Endothelial cell of umbilical vein (primary cell): ENCODE data around the gene FGF3. TPM values are rescaled to one million over a fixed set of nuclear protein-coding genes. Genes with fewer than 3 reads are reported as not detected.

Experiments
- BruUV-seq: library from RNA; stranded (reverse); fragments of 400-500 nt; replicated peaks from 2 replicates; lab custom pipeline; 2021; lab: Mats Ljungman, UMichigan
- CTCF ChIA-PET: fragments of 300-600, 350-600 bp; sonication (Branson Sonifier 250); formaldehyde crosslinking; loops from one replicate; lab custom pipeline; 2021; ENCODE audit warnings: antibody characterized with exemption, inconsistent platforms; lab: Charles Lee
- POLR2A ChIA-PET: fragments of 300-600, 350-600 bp; sonication (Branson Sonifier 250); formaldehyde crosslinking; loops from one replicate; lab custom pipeline; 2021; ENCODE audit warnings: antibody characterized with exemption, inconsistent platforms; lab: Charles Lee
- DNase-seq: peaks from one replicate; pipeline ENCODE4 v3.0.0-alpha.2; 2011; ENCODE audit warnings: low read depth, low spot score
- FAIRE-seq: peaks from 2 replicates; lab custom pipeline; 2011; peaks lifted over from hg19 to GRCh38; lab: Jason Lieb, UNC
- H2AFZ ChIP-seq: 2 replicates; pipeline ENCODE4 v1.6.0; 2012; ENCODE audit warnings: low read depth, low read length, control low read depth, inconsistent platforms
- H3K27ac ChIP-seq: 2 replicates; pipeline ENCODE4 v1.5.1; 2011; ENCODE audit warnings: low read depth, mild to moderate bottlenecking, control low read depth, low read length, moderate library complexity; ENCODE audit not compliant: insufficient read depth
- H3K27me3 ChIP-seq, 2 experiments: 2 replicates each; pipeline versions ENCODE4 v1.6.0 to v1.6.1; 2011; ENCODE audit warnings: low read length in 2 of 2, mixed read lengths in 1 of 2; ENCODE audit not compliant: control insufficient read depth in 2 of 2, insufficient read depth in 2 of 2
- H3K36me3 ChIP-seq, 2 experiments: 2 replicates in 1 of 2; 3 replicates in 1 of 2; pipeline ENCODE4 v1.5.1; 2011; ENCODE audit warnings: low read length in 2 of 2, mild to moderate bottlenecking in 1 of 2, moderate library complexity in 1 of 2; ENCODE audit not compliant: control insufficient read depth in 2 of 2, insufficient read depth in 2 of 2; ENCODE audit errors: extremely low read depth in 1 of 2
- H3K4me1 ChIP-seq: 3 replicates; pipeline ENCODE4 v1.5.1; 2011; ENCODE audit warnings: mild to moderate bottlenecking, low read length; ENCODE audit not compliant: control insufficient read depth, insufficient read depth; ENCODE audit errors: extremely low read depth
- H3K4me2 ChIP-seq: 2 replicates; pipeline ENCODE4 v1.6.1; 2011; ENCODE audit warnings: low read length, control low read depth, mixed read lengths; ENCODE audit not compliant: insufficient read depth
- H3K4me3 ChIP-seq, 3 experiments: fragments of 200-600 bp in 1 of 3; sonication (generic), shearing (Covaris generic) in 1 of 3; replicated peaks in 1 of 3; 2 replicates each; pipeline ENCODE4 v1.5.1; 2011 to 2016; ENCODE audit warnings: control low read depth in 3 of 3, low read length in 3 of 3, mild to moderate bottlenecking in 2 of 3, inconsistent platforms in 1 of 3, low read depth in 1 of 3, moderate library complexity in 1 of 3; ENCODE audit not compliant: insufficient read depth in 1 of 3
- H3K79me2 ChIP-seq: 2 replicates; pipeline ENCODE4 v1.6.0; 2012; ENCODE audit warnings: low read length, inconsistent platforms; ENCODE audit not compliant: control insufficient read depth, insufficient read depth
- H3K9ac ChIP-seq: replicated peaks from 2 replicates; pipeline ENCODE3; 2011; ENCODE audit warnings: low read length, control low read depth; ENCODE audit not compliant: insufficient read depth; ENCODE audit errors: extremely low read depth
- H3K9me1 ChIP-seq: replicated peaks from 3 replicates; pipeline ENCODE4 v1.6.0; 2011; ENCODE audit warnings: mild to moderate bottlenecking, low read length; ENCODE audit not compliant: control insufficient read depth, insufficient read depth; ENCODE audit errors: extremely low read depth
- H3K9me3 ChIP-seq: replicated peaks from 2 replicates; pipeline ENCODE4 v1.5.1; 2012; ENCODE audit warnings: low read length, inconsistent platforms; ENCODE audit not compliant: control insufficient read depth, insufficient read depth
- H4K20me1 ChIP-seq: replicated peaks from 2 replicates; pipeline ENCODE3; 2011; ENCODE audit warnings: mild to moderate bottlenecking, low read length; ENCODE audit not compliant: control insufficient read depth, insufficient read depth; ENCODE audit errors: extremely low read depth
- EZH2 ChIP-seq: IDR thresholded peaks from 2 replicates; pipeline ENCODE4 v1.6.1; 2012; ENCODE audit warnings: borderline replicate concordance, low read depth, mild to moderate bottlenecking, moderate library complexity, low read length, inconsistent platforms; ENCODE audit not compliant: severe bottlenecking
- FOS ChIP-seq: IDR thresholded peaks from 2 replicates; pipeline ENCODE4 v1.6.1; 2011; ENCODE audit warnings: mild to moderate bottlenecking, low read length, moderate library complexity, borderline replicate concordance; ENCODE audit not compliant: insufficient read depth
- GATA2 ChIP-seq: IDR thresholded peaks from 2 replicates; pipeline ENCODE4 v1.7.0; 2011; ENCODE audit warnings: low read depth, mild to moderate bottlenecking, moderate library complexity, mixed read lengths, low read length; ENCODE audit not compliant: insufficient read length, insufficient read depth
- JUN ChIP-seq: IDR thresholded peaks from 2 replicates; pipeline ENCODE4 v1.6.1; 2011; ENCODE audit warnings: borderline replicate concordance, low read depth; ENCODE audit not compliant: insufficient read length, insufficient read depth
- MYC ChIP-seq: IDR thresholded peaks from one replicate; pipeline ENCODE4 v1.6.1; 2011; ENCODE audit warnings: mild to moderate bottlenecking, low read depth, low read length
- POLR2A ChIP-seq: IDR thresholded peaks from 2 replicates; pipeline ENCODE4 v1.6.1; 2012; ENCODE audit warnings: low read depth, mild to moderate bottlenecking, control low read depth, low read length
- POLR2AphosphoS5 ChIP-seq: IDR thresholded peaks from 2 replicates; pipeline ENCODE4 v1.6.1; 2012; ENCODE audit warnings: low read depth, mild to moderate bottlenecking, control low read depth, low read length, moderate library complexity; ENCODE audit not compliant: insufficient read depth
- dilution Hi-C: fragments of 300-500 bp; cut with MboI; formaldehyde crosslinking; loops from one replicate; pipeline ENCODE4 v1.15.0; 2019; ENCODE audit warnings: low sequenced_read_pairs; ENCODE audit not compliant: extremely low pct_ligation_motif_present
- intact Hi-C: fragments of 100-400 bp; cut with micrococcal nuclease; formaldehyde crosslinking; loops from one replicate; pipeline ENCODE4 v1.10.0; 2022
- polyA plus RNA-seq, 4 experiments: library from polyadenylated mRNA; depleted of rRNA in 3 of 4; stranded (reverse) in 3 of 4; unstranded in 1 of 4; fragments of >200 nt; gene quantifications; 2 replicates each; pipeline versions ENCODE4 v1.2.1 to v1.2.3, GENCODE V29; 2011 to 2012; ENCODE audit warnings: missing spikeins in 1 of 4
- total RNA-seq: library from RNA; stranded (reverse); gene quantifications from 2 replicates; pipeline ENCODE4 v1.2.3, GENCODE V29; 2021
- TF ChIP-seq, protein P1 (sequence below), 2 donors: IDR thresholded peaks; 1 replicate in 1 of 2; 2 replicates in 1 of 2; pipeline ENCODE4 v1.5.1; 2011; ENCODE audit warnings: low read length in 2 of 2, mild to moderate bottlenecking in 2 of 2, moderate library complexity in 2 of 2, control low read depth in 1 of 2, inconsistent platforms in 1 of 2, low read depth in 1 of 2; ENCODE audit not compliant: insufficient read depth in 1 of 2; ENCODE audit errors: extremely low read depth in 1 of 2
- TF ChIP-seq, protein P2 (sequence below): IDR thresholded peaks from 2 replicates; pipeline ENCODE4 v1.6.1; 2011; ENCODE audit not compliant: insufficient read depth, insufficient read length

Gene FGF3
- total and polyA plus RNA-seq, 2 donors (not counting 3 experiments of a cell fraction or from before 2014, with no cell fraction given) = not detected

- Histone ChIP-seq H3K79me2 (no peaks in the 10 kb centered on the region), H3K4me1 (no peaks in the 10 kb centered on the region), H3K4me2 (no peak overlapping the region), H2AFZ (no peak overlapping the region), H3K27ac (no peak overlapping the region), H3K9me1 (no peaks in the 10 kb centered on the region), H3K4me3 (no peak overlapping the region), H3K9ac (no peak overlapping the region), H3K9me3 (no peaks in the 10 kb centered on the region), H4K20me1 (no peaks in the 10 kb centered on the region), H3K36me3 (no peaks in the 10 kb centered on the region), H3K27me3 (no peaks in the 10 kb centered on the region)
- ChIA-PET POLR2A (no interaction called here), CTCF (no interaction called here)
- FAIRE-seq = no peak
- BruUV-seq = no TSS peak
- intact Hi-C loops = no loop called here
- dilution Hi-C loops = no loop called here
- no peak for DNase-seq
- TF ChIP-seq, protein P1, sequence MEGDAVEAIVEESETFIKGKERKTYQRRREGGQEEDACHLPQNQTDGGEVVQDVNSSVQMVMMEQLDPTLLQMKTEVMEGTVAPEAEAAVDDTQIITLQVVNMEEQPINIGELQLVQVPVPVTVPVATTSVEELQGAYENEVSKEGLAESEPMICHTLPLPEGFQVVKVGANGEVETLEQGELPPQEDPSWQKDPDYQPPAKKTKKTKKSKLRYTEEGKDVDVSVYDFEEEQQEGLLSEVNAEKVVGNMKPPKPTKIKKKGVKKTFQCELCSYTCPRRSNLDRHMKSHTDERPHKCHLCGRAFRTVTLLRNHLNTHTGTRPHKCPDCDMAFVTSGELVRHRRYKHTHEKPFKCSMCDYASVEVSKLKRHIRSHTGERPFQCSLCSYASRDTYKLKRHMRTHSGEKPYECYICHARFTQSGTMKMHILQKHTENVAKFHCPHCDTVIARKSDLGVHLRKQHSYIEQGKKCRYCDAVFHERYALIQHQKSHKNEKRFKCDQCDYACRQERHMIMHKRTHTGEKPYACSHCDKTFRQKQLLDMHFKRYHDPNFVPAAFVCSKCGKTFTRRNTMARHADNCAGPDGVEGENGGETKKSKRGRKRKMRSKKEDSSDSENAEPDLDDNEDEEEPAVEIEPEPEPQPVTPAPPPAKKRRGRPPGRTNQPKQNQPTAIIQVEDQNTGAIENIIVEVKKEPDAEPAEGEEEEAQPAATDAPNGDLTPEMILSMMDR (IDR thresholded peaks at IDR 0.05; ENCODE audit: extremely low read depth in 1 of 2, insufficient read depth in 1 of 2, low read depth in 1 of 2, low read length in 2 of 2) = no peak
- TF ChIP-seq JUN (no peak), MYC (no peak), FOS (no peak), EZH2 (no peak), POLR2AphosphoS5 (no peak), POLR2A (no peak), GATA2 (no peak)
- TF ChIP-seq, protein P2, sequence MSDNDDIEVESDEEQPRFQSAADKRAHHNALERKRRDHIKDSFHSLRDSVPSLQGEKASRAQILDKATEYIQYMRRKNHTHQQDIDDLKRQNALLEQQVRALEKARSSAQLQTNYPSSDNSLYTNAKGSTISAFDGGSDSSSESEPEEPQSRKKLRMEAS = no peak
Measured at GRCh38 chr11:69787906-69788305, 31.3 kb downstream of the FGF3 start.
